Stimulated activated CD4-positive, alpha-beta T cell treated with anti-CD3 and anti-CD28 coated beads, Interleukin-4, amount 100 ng/mL, for 1 hour (primary cell): ENCODE measurements around the gene LOX.

Experiments used
- DNase-seq: peaks from one replicate; pipeline ENCODE4 v3.0.0-alpha.2; 2020

LOX gene

GRCh38 chr5:122078116-122079110, at the start of gene LOX:
LOX (minus strand) TSS chr5:122078259; CDS start chr5:122077985, 274 bp downstream.
- no peak for DNase-seq

- no peak for DNase-seq
Measured at GRCh38 chr5:122126756-122127321, 48.8 kb upstream of the LOX start.

GRCh38 chr5:122126177-122126755, 48.2 kb upstream of the LOX start:
- no peak for DNase-seq

GRCh38 chr5:122124766-122125165, 46.7 kb upstream of the LOX start:
- no peak for DNase-seq

GRCh38 chr5:122121479-122122465, 43.7 kb upstream of the LOX start:
- DNase-seq, result no peak

GRCh38 chr5:122120957-122121356, 42.9 kb upstream of the LOX start:
- DNase-seq, result no peak

GRCh38 chr5:122120493-122120892, 42.4 kb upstream of the LOX start:
- no peak for DNase-seq

GRCh38 chr5:122119205-122119604, 41.1 kb upstream of the LOX start:
- DNase-seq, result no peak

- no peak for DNase-seq
Measured at GRCh38 chr5:122118356-122118948, 40.4 kb upstream of the LOX start.

GRCh38 chr5:122114501-122114900, 36.4 kb upstream of the LOX start:
- DNase-seq, result no peak

GRCh38 chr5:122112733-122113558, 34.9 kb upstream of the LOX start:
- no peak for DNase-seq

GRCh38 chr5:122112063-122112462, 34.0 kb upstream of the LOX start:
- DNase-seq, result no peak

- DNase-seq, result no peak
Measured at GRCh38 chr5:122111460-122111859, 33.4 kb upstream of the LOX start.

GRCh38 chr5:122110987-122111386, 32.9 kb upstream of the LOX start:
- no peak for DNase-seq

GRCh38 chr5:122107016-122107415, 29.0 kb upstream of the LOX start:
- DNase-seq, result no peak

- DNase-seq, result no peak
Measured at GRCh38 chr5:122105909-122106308, 27.9 kb upstream of the LOX start.

GRCh38 chr5:122102825-122103224, 24.8 kb upstream of the LOX start:
- no peak for DNase-seq

- DNase-seq, result no peak
Measured at GRCh38 chr5:122101636-122102285, 23.7 kb upstream of the LOX start.

GRCh38 chr5:122099060-122099790, 21.2 kb upstream of the LOX start:
- no peak for DNase-seq

GRCh38 chr5:122097391-122097790, 19.3 kb upstream of the LOX start:
- DNase-seq, result no peak
